ENCODE measurements around the gene RBM38.

RBM38 gene

GRCh38 chr20:57448764-57449354 lies 57.7 kb downstream of the RBM38 start:
- no peak for DNase-seq (ENCODE audit: extremely low read depth in 1 of 2, low read depth in 1 of 2)

- no peak for DNase-seq (ENCODE audit: extremely low read depth in 1 of 2, low read depth in 1 of 2)
Measured at GRCh38 chr20:57449398-57450354, 58.5 kb downstream of the RBM38 start.

DNA sequence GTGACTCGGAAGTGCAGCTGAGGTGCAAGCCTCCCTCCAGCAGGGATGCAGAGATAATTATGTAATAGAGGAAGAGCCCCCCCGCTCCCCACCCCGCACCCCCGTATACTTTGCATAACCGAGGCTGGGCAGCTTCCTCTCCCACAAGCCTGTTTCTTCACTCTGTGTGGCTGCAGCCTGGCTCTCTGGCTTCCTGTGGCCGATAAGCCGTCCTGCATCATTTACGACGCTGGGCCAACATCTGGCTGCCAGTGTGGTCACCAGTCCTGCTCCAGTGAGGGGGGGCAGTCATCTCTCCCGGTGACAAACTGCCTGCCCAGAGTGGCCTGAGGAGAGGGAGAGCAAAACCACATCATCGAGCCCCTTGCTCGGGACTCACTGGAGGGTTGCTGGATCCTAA lies 59.2 kb downstream of the RBM38 start:
- DNase-seq (ENCODE audit: extremely low read depth in 1 of 2, low read depth in 1 of 2), result no peak

DNA sequence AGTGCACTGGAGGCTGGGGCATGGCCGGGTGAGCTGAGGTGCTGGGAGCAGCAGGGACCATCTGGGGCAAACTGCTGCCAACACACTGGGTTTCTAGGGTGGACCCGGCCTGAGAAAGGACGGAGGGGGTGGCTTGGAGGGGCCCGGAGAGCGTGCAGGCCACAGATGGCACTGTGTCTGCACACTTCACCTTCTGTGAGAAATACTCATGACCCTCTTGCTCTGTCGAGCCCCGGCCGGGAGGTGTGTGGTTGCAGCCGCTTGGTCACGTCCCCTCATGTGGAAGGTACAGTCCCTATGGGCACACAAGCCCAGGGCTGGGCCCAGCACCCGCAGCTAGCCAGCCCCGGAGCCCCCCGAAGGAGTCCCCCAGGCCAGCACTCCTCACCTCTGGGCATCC lies 59.7 kb downstream of the RBM38 start:
- no peak for DNase-seq (ENCODE audit: extremely low read depth in 1 of 2, low read depth in 1 of 2)

DNA sequence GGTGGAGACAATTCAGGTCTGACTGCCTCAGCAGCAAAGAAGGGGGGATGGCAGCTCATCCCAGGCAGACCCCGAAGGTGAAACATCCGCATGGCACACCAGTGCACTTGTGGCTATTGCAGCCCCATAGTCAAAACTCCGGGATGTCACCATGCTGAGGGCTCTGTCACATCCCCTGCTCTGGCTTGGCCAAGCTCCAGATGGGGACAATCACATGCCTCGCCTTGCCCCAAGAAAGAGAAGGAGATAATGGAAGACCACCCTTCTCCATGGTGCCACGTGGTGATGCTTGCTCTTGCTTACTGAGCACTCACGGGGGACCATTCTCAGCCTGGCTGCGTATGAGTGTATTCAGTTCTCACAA lies 60.2 kb downstream of the RBM38 start:
- DNase-seq (ENCODE audit: extremely low read depth in 1 of 2, low read depth in 1 of 2), result no peak

- DNase-seq (ENCODE audit: extremely low read depth in 1 of 2, low read depth in 1 of 2), result no peak
Measured at GRCh38 chr20:57451795-57452661, 60.8 kb downstream of the RBM38 start.

GRCh38 chr20:57455386-57455785 lies 64.2 kb downstream of the RBM38 start:
- DNase-seq (ENCODE audit: extremely low read depth in 1 of 2, low read depth in 1 of 2), result no peak

DNA sequence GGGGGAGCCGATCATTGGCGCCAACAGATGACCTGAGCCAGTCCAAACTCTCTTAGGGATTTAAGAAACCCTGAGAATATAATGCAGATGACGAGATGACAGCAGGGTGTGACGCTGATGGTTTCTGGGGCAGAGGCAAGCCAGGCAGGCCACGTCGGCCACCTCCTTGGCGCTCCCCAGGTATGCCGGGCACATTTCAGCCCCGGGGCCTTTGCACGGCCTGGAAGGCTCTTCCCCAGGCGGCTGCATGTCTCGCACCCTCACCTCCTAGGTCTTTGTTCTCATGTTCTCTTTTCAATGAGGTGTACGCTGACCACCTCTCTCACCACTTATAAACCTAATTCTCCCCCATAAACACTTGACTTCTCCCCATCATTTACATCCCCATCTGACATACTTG lies 64.9 kb downstream of the RBM38 start:
- no peak for DNase-seq (ENCODE audit: extremely low read depth in 1 of 2, low read depth in 1 of 2)

DNA sequence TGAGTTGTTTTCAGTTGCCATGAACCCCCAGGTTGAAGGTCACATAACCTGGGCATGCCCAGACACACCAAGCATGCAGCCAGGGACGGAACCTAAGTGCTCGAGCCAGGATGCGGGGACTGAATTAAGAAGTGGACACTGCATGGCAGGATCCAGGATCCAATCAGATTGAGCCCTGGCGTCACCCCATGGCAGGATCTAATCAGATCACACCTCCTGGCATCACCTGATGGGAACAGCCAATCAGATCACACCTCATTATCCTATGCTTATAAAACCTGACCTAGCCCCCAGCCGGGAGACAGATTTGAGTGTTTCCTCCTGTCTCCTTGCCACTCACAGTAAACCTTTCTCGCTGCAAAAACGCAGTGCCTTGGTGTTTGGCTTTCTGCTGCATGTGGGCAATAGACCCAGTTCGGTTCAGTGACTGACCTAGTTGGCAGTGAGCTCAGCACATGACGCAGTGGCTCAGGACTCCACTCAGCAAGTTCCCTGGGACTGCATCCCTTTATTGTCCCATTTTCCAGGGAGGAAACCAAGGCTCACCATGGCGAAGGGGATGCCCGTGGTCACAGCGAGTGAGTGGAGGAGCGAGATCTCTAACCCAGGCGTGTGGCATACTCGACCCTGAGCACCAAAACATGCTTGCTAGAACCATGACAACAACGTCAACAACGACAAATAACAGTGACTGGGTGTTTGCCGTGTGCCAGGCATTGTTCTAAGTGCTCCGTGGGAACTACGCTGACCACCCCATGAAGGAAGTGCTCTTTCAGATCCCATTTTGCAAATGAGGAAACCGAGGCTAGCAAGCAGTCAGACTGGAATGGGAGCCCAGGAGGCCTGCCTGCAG lies 66.3 kb downstream of the RBM38 start:
- DNase-seq (ENCODE audit: extremely low read depth in 1 of 2, low read depth in 1 of 2), result no peak

GRCh38 chr20:57458400-57459160 lies 67.4 kb downstream of the RBM38 start:
- DNase-seq (ENCODE audit: extremely low read depth in 1 of 2, low read depth in 1 of 2), result no peak
